ENCODE data around the gene CSNK1A1L.

DNA sequence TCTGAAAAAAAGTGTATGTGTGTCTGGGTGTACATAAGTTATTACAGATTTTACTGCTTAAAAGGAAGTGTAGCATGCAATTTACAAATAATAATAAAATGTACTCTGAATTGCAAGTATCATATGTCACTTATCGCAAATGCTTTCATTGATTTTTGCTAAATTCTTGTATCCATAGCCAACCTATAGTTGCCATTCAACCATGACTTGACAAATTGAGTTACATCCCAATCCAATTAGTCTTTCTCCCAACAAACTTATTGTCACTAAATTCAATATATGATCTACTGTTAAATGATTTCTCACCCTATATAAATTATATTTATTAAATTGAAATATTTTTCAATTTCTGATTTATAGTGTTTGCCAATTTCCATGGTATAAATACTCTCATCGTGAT lies 28.6 kb downstream of the CSNK1A1L start:
- no peak for TF ChIP-seq EZH2phosphoT487 (IDR thresholded peaks at IDR 0.05; ENCODE audit: low read depth)
- TF ChIP-seq, protein P1, sequence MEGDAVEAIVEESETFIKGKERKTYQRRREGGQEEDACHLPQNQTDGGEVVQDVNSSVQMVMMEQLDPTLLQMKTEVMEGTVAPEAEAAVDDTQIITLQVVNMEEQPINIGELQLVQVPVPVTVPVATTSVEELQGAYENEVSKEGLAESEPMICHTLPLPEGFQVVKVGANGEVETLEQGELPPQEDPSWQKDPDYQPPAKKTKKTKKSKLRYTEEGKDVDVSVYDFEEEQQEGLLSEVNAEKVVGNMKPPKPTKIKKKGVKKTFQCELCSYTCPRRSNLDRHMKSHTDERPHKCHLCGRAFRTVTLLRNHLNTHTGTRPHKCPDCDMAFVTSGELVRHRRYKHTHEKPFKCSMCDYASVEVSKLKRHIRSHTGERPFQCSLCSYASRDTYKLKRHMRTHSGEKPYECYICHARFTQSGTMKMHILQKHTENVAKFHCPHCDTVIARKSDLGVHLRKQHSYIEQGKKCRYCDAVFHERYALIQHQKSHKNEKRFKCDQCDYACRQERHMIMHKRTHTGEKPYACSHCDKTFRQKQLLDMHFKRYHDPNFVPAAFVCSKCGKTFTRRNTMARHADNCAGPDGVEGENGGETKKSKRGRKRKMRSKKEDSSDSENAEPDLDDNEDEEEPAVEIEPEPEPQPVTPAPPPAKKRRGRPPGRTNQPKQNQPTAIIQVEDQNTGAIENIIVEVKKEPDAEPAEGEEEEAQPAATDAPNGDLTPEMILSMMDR (IDR thresholded peaks at IDR 0.05; ENCODE audit: low read depth, low read length): no peak

All from OCI-LY3 (cell line).